Measurements from ENCODE around the gene LMBR1L.

GRCh38 chr12:49146406-49146805, 35.8 kb upstream of the LMBR1L start:
- TF ChIP-seq POLR2A (IDR thresholded peaks at IDR 0.05) (no peak), CTCF (IDR thresholded peaks at IDR 0.05) (no peak)
